C4-2B (cell line): ENCODE measurements around the gene PTDSS2.
"Not testable (repeated sequence)": the region's sequence is repeated elsewhere in the genome, so short reads cannot be mapped to it uniquely, and the experiment has no call there.

ENCODE experiments used
- H3K27ac ChIP-seq: fragments of 450-650 bp; 2 replicates; pipeline ENCODE4 v1.5.1; 2017
- ZFX ChIP-seq: fragments of 450-650 bp; IDR thresholded peaks from 2 replicates; pipeline ENCODE4 v1.6.1; 2017
- TF ChIP-seq, protein P1 (sequence below): fragments of 450-650 bp; conservative IDR thresholded peaks from 2 replicates; pipeline ENCODE4 v1.5.1; 2017; ENCODE audit warnings: mild to moderate bottlenecking

Gene PTDSS2

DNA sequence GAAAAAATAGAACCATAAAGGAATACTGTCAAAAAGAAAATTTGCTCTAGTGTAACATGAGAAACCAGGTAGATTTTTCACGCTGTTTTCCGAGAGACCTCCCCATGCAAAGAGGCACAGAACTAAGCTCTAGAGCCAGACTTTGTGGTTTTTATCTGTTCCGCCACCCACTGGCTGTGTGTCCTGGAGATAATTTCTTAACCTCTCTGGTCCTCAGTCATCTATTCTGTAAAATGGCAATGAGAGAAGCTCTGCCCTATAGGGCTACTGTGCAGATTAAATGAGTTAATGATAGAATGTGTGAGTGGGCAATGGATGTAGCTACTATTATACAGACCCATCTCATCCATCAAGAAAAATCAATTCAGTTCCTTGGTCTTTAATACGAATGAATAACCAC lies 25.8 kb upstream of the PTDSS2 start:
- no peak overlapping the region for H3K27ac ChIP-seq
- TF ChIP-seq ZFX = no peak
- TF ChIP-seq, protein P1, sequence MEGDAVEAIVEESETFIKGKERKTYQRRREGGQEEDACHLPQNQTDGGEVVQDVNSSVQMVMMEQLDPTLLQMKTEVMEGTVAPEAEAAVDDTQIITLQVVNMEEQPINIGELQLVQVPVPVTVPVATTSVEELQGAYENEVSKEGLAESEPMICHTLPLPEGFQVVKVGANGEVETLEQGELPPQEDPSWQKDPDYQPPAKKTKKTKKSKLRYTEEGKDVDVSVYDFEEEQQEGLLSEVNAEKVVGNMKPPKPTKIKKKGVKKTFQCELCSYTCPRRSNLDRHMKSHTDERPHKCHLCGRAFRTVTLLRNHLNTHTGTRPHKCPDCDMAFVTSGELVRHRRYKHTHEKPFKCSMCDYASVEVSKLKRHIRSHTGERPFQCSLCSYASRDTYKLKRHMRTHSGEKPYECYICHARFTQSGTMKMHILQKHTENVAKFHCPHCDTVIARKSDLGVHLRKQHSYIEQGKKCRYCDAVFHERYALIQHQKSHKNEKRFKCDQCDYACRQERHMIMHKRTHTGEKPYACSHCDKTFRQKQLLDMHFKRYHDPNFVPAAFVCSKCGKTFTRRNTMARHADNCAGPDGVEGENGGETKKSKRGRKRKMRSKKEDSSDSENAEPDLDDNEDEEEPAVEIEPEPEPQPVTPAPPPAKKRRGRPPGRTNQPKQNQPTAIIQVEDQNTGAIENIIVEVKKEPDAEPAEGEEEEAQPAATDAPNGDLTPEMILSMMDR = no peak

DNA sequence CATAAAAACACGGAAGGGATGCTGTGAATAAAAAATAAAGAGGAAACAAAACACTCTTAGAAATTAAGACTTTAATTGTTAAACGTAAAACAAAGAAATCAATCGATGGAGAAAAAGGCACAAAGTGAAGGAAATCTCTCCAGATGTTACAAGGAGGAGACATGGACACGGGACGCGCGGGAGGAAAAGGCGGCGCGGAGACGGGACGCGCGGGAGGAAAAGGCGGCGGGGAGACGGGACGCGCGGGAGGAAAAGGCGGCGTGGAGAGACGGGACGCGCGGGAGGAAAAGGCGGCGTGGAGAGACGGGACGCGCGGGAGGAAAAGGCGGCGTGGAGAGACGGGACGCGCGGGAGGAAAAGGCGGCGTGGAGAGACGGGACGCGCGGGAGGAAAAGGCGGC lies 25.3 kb upstream of the PTDSS2 start:
- not testable (repeated sequence) for H3K27ac ChIP-seq

DNA sequence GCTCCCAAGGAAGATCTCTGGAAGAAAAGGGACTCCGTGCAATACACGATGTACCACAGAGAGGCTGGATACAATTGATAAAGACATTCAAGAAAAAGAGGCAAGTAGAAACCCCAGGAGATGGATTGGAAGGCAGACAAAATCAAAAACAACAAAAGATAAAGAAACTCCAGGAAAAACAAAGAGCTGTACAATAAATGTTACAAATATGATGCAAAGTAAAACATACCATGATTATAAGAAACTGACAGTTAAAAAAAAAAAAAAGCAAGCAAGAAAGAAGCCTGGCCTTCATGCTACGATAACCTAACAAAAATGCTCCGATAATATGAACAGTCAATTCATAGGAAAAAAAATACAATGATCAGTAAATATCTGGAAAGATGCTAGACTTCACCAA lies 24.8 kb upstream of the PTDSS2 start:
- TF ChIP-seq, protein P1 = no peak
- TF ChIP-seq ZFX = no peak
- H3K27ac ChIP-seq = no peak overlapping the region

DNA sequence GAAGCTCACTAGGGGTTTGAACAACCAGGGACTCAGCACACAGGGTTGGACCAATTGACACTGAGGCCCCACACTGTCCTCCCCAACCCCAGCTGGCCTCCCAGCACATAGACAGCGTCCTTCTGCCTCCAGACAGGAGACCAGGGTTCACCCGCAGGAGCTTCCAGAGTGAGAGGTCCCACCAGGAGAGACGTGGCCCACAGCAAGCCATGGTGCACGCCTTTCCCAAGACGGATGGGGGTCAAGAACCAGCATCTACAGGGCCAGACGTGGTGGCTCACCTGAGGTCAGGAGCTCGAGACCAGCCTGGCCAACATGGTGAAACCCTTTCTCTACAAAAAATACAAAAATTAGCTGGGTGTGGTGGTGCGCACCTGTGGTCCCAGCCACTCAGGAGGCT lies 23.2 kb upstream of the PTDSS2 start:
- no peak for TF ChIP-seq ZFX
- TF ChIP-seq, protein P1 = no peak
- H3K27ac ChIP-seq = no peak overlapping the region

DNA sequence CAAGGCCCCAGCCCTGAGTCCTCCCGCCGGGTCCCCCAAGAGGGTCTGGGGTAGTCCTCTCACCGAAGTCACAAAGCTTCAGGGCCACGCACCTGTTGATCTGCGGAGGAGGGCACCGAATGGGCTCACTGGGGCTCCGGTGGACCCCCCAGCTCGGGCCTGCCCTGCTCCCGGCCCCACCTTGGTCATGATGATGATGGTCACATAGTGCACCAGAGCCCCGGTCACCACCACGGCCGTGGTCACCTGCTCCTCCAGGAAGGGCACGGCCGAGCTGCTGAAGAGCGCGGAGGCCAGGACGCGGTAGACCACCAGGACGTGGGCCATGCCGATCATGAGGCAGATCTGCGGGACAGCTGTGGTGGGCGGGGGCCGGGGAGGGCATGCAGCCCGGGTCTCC lies 21.8 kb upstream of the PTDSS2 start:
- no peak for TF ChIP-seq ZFX
- TF ChIP-seq, protein P1 = no peak

DNA sequence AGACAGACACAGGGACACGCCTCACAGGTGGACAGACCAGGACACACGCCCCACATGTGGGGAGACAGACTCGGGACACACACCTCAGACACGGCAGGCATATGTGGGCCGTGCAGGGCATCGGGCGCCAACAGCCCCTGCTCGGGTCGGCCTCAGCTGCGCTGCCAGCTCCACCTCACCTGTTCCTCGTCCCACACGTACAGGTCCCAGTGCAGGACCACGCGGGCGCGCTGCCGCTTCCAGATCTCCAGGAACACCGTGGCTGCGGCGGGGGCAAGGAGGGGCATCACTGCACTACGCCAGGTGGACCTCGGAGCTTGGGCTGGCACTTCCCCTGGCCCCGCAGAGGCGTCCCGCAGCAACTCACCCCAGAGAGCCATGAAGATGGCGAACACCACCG lies 20.7 kb upstream of the PTDSS2 start:
- TF ChIP-seq, protein P1 = no peak
- TF ChIP-seq ZFX = no peak
- H3K27ac ChIP-seq = no peak overlapping the region

More for the DNA sequence above, 21.8 kb upstream of the PTDSS2 start:
- no peak overlapping the region for H3K27ac ChIP-seq

DNA sequence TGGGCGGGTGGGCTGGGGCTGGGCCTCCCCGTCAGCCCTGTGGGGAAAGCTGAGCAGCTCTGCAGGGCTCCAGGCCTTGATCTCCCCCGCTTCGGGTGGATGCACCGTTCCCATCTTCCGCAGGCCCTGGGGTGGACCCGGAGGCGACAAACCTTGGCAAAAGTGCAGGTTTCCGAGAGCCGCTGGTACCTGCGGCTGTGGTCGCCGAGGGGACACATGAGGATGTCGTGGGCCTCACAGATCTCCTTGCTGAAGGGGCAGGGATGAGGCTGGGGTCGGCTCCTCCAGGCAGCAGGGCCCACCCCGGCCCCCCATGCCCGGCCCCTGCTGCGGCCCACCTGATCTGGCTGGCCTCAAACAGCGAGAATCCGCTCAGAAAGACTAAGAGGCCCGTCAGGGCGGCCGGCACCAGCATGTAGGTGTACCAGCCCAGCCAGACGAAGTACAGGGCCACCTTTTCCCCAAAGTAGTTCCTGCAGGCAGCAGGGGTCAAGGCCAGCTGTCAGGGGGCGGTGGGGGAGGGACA lies 20.1 kb upstream of the PTDSS2 start:
- TF ChIP-seq, protein P1 = no peak
- no peak for TF ChIP-seq ZFX
- H3K27ac ChIP-seq = no peak overlapping the region

DNA sequence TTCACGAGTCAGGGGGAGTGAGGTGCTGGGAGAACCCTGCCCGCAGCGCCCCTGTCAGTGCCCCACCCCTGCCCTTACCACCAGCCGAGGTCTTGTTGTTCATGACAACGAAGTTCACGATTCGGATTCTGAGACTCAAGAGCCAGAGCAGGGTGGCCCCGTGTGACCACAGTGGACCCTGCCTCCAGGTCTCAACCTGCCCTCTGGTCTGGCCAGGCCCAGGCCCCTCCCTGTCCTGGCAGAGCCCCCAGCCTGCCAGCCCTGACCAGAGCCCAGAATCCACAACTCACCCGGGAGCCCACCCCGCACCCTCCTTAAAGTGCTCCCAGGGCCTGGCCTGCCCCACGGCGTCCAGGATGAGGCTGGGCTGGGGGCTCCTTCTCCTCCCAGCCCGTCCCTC lies 18.2 kb upstream of the PTDSS2 start:
- no peak overlapping the region for H3K27ac ChIP-seq
- TF ChIP-seq, protein P1 = no peak
- TF ChIP-seq ZFX = no peak
